GM23248 (cell line): ENCODE results near the gene NQO2.

Experiments used
- EZH2 ChIP-seq: fragments of 200-600 bp; sonication (generic); IDR thresholded peaks from 2 replicates; pipeline ENCODE4 v1.6.1; 2018; ENCODE audit warnings: antibody characterized with exemption, mild to moderate bottlenecking; ENCODE audit not compliant: insufficient read depth, poor library complexity, severe bottlenecking
- EZH2phosphoT487 ChIP-seq: fragments of 200-600 bp; sonication (generic); IDR thresholded peaks from 2 replicates; pipeline ENCODE4 v1.6.1; 2018; ENCODE audit warnings: antibody characterized with exemption, moderate library complexity, mild to moderate bottlenecking, low read depth; ENCODE audit not compliant: insufficient read depth

- TF ChIP-seq EZH2phosphoT487: no peak
- no peak for TF ChIP-seq EZH2
Measured at GRCh38 chr6:2952557-2953095, 47.1 kb upstream of the NQO2 start.
